SU-DHL-6 (cell line): ENCODE data around the gene HOXC10.

Experiments used
- H2AFZ ChIP-seq: fragments of 200-600 bp; sonication (generic); 2 replicates; pipeline ENCODE4 v1.6.1; 2014; ENCODE audit warnings: low read depth, mild to moderate bottlenecking, moderate library complexity, mixed read lengths, antibody characterized with exemption, low read length; ENCODE audit not compliant: severe bottlenecking
- H3F3A ChIP-seq: fragments of 200-600 bp; shearing (Covaris generic); 2 replicates; pipeline ENCODE4 v1.6.0; 2016; ENCODE audit warnings: antibody characterized with exemption, mild to moderate bottlenecking; ENCODE audit not compliant: insufficient read depth
- H3K27ac ChIP-seq: fragments of 200-600 bp; sonication (generic); 2 replicates; pipeline ENCODE4 v1.5.1; 2016; ENCODE audit warnings: low read depth, mild to moderate bottlenecking, low read length, moderate library complexity, mixed read lengths
- H3K27me3 ChIP-seq: fragments of 200-600 bp; sonication (generic), shearing (Covaris generic); 2 replicates; pipeline ENCODE4 v1.6.0; 2014; ENCODE audit warnings: mild to moderate bottlenecking, low read length
- H3K36me3 ChIP-seq: fragments of 200-600 bp; sonication (generic); 2 replicates; pipeline ENCODE4 v1.6.1; 2014; ENCODE audit warnings: mild to moderate bottlenecking, low read length, mixed read lengths
- H3K4me2 ChIP-seq: fragments of 300-600, 200-600 bp; shearing (Covaris generic), sonication (generic); 2 replicates; pipeline ENCODE4 v1.6.0; 2014; ENCODE audit warnings: low read length, low read depth, mild to moderate bottlenecking; ENCODE audit not compliant: poor library complexity, severe bottlenecking
- H3K4me3 ChIP-seq: fragments of 200-600 bp; sonication (generic); 2 replicates; pipeline ENCODE4 v1.5.1; 2014; ENCODE audit warnings: antibody characterized with exemption, low read length, mild to moderate bottlenecking, mixed read lengths; ENCODE audit not compliant: insufficient read depth, poor library complexity, severe bottlenecking
- H3K79me2 ChIP-seq: fragments of 200-600 bp; sonication (generic); 2 replicates; pipeline ENCODE4 v1.6.1; 2014; ENCODE audit warnings: mild to moderate bottlenecking, low read length, moderate library complexity; ENCODE audit not compliant: insufficient read depth
- H3K9ac ChIP-seq: fragments of 200-600 bp; sonication (generic); 2 replicates; pipeline ENCODE4 v1.7.0; 2014; ENCODE audit warnings: mild to moderate bottlenecking, low read length
- H3K9me2 ChIP-seq: fragments of 200-600 bp; sonication (generic); replicated peaks from 2 replicates; pipeline ENCODE4 v1.6.1; 2014; ENCODE audit warnings: low read length; ENCODE audit not compliant: insufficient read depth
- H3K9me3 ChIP-seq: fragments of 200-600 bp; sonication (generic); 2 replicates; pipeline ENCODE4 v1.6.1; 2014; ENCODE audit warnings: low read length, mixed read lengths; ENCODE audit not compliant: insufficient read depth
- H4K20me1 ChIP-seq: fragments of 200-600 bp; sonication (generic); 2 replicates; pipeline ENCODE4 v1.6.1; 2014; ENCODE audit warnings: low read depth, mild to moderate bottlenecking, antibody characterized with exemption, low read length, moderate library complexity, mixed read lengths
- CTCF ChIP-seq: fragments of 200-600 bp; sonication (generic); IDR thresholded peaks from one replicate; pipeline ENCODE4 v1.5.1; 2017; ENCODE audit warnings: antibody characterized with exemption, mild to moderate bottlenecking, low read length, moderate library complexity; ENCODE audit not compliant: insufficient read depth, poor library complexity, severe bottlenecking
- EZH2phosphoT487 ChIP-seq: fragments of 200-600 bp; sonication (generic), shearing (Covaris generic); conservative IDR thresholded peaks from 2 replicates; pipeline ENCODE4 v1.6.1; 2018; ENCODE audit warnings: mild to moderate bottlenecking, antibody characterized with exemption, low read length, moderate library complexity, mixed read lengths

HOXC10 gene

DNA sequence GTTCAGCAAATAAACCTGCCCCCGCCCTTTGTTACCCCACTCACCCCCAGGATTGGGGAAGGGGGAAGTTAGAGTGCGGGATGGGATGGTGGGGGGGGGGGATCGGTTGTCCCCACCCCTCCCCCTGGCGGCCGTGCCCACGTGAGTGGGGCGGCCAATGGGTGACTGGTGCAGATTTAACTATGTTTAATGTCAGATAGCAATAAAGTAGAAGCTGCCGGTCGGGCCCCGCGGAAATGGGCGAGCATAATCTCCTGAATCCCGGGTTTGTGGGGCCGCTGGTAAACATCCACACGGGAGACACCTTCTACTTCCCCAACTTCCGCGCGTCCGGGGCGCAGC lies 30.3 kb upstream of the HOXC10 start, which contains the start of gene HOXC12:
Gene HOXC12, plus strand, starts transcription at position 210 of the 342 bp plus-strand sequence. Its CDS starts 27 bp downstream, at position 237.
- H2AFZ ChIP-seq, result no peak within 1 kb of the TSS
- H3K4me3 ChIP-seq, result no peak within 1 kb of the TSS
- H4K20me1 ChIP-seq, result no peaks in the 10 kb centered on the region
- H3K79me2 ChIP-seq, result no peaks in the 10 kb centered on the region
- no peak within 1 kb of the TSS for H3K9ac ChIP-seq
- no peaks in the 10 kb centered on the region for H3K9me2 ChIP-seq
- no peaks in the 10 kb centered on the region for H3F3A ChIP-seq
- H3K9me3 ChIP-seq, result no peaks in the 10 kb centered on the region
- no peak for TF ChIP-seq EZH2phosphoT487
- no peak for TF ChIP-seq CTCF
- no peaks in the 10 kb centered on the region for H3K27me3 ChIP-seq
- H3K4me2 ChIP-seq, result no peak within 1 kb of the TSS
- no peak within 1 kb of the TSS for H3K27ac ChIP-seq
- H3K36me3 ChIP-seq, result no peaks in the 10 kb centered on the region

- Histone ChIP-seq H2AFZ (no peak overlapping the region), H3K27ac (no peak overlapping the region), H3K9me2 (no peaks in the 10 kb centered on the region), H3K4me3 (no peak overlapping the region), H3K9ac (no peak overlapping the region), H4K20me1 (no peaks in the 10 kb centered on the region), H3K9me3 (no peaks in the 10 kb centered on the region), H3K36me3 (no peaks in the 10 kb centered on the region), H3K4me2 (no peak overlapping the region), H3F3A (no peaks in the 10 kb centered on the region), H3K79me2 (no peaks in the 10 kb centered on the region), H3K27me3 (no peaks in the 10 kb centered on the region)
- no peak for TF ChIP-seq CTCF
These were observed 29.7 kb upstream of the HOXC10 start for GRCh38 chr12:53955036-53955775.

DNA sequence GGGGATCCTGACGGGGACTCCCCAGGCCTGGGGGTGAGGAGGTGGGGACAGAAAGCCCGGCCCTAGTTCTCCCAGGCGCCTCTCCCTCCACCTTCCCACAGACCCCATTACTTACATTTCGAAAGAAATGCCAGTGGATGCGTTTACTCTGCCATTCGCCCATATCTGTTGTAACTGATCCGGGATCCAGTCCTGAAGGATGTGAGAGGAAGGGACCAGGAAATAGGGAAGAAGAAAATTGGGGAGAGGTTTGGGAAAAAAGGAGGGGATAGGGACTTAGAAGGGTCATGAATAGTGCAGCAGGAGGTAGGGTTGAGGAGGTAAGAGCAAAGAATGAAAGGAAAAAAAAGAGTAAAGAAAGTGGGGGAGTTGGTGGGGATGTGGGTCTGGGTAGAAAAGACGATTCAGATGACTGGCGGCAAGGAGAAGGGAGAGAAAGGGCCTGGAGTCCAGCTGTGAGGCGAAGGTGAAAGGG lies 29.1 kb upstream of the HOXC10 start:
- no peaks in the 10 kb centered on the region for H3F3A ChIP-seq
- no peak for TF ChIP-seq EZH2phosphoT487
- no peak for TF ChIP-seq CTCF
- H3K36me3 ChIP-seq, result no peaks in the 10 kb centered on the region
- no peaks in the 10 kb centered on the region for H3K79me2 ChIP-seq
- H3K27ac ChIP-seq, result no peak overlapping the region
- no peak overlapping the region for H3K4me2 ChIP-seq
- no peaks in the 10 kb centered on the region for H3K9me3 ChIP-seq
- no peak overlapping the region for H3K4me3 ChIP-seq
- H2AFZ ChIP-seq, result no peak overlapping the region
- no peak overlapping the region for H3K9ac ChIP-seq
- no peaks in the 10 kb centered on the region for H3K9me2 ChIP-seq
- no peaks in the 10 kb centered on the region for H4K20me1 ChIP-seq
- no peaks in the 10 kb centered on the region for H3K27me3 ChIP-seq
